ENCODE measurements around the gene DTHD1.

The DTHD1 gene

GRCh38 chr4:36269533-36270173, 11.8 kb upstream of the DTHD1 start:
- no peak for DNase-seq (ENCODE audit: low spot score)

DNA sequence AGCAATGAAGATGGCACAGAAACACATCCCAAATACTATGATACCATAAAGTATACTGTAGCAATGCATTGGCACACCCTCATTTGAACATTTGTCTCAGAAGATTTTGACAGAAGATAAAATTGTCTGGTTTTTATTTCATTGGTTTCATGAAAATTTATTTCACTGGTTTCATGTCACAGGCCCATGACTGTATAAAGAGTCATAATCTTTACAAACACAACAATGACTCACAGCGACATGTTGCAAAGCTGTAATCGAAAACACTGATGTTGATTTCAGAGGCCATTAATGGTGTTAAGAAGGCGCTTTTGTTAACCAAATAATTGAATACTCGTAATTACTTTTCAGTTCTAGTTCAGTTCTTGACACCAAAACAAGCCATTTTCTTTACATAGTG, 8.1 kb upstream of the DTHD1 start:
- DNase-seq (ENCODE audit: low spot score), result no peak

- DNase-seq (ENCODE audit: low spot score), result no peak
These were observed 7.3 kb upstream of the DTHD1 start for GRCh38 chr4:36274158-36274557.

- DNase-seq (ENCODE audit: low spot score), result no peak
These were observed 3.9 kb upstream of the DTHD1 start for GRCh38 chr4:36277533-36277932.

GRCh38 chr4:36278789-36279188, 2.6 kb upstream of the DTHD1 start:
- no peak for DNase-seq (ENCODE audit: low spot score)

DNA sequence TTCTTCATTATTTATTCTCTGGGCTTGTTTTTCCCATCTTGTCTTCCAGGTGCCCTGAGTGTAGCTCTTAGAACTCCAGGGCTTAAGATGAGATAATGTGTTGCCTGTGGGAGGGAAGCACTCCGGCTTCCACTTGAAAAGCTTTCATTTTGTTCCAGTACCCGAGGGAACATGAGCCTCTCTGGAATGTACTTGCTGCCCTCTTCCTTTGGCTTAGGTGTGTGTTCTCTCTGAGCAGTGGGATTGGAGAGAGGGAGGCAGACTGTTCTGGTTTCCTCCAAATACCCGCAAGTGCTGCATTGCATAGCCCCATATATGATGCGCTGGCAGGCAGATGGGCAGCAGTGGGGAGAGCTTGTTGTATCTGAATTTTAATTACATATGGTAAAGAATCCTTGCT, 861 bp upstream of the DTHD1 start:
- DNase-seq (ENCODE audit: low spot score), result peak; percentile 66

- DNase-seq (ENCODE audit: low spot score), result no peak
These were observed 1.2 kb downstream of the DTHD1 start for GRCh38 chr4:36282503-36283030.

DNA sequence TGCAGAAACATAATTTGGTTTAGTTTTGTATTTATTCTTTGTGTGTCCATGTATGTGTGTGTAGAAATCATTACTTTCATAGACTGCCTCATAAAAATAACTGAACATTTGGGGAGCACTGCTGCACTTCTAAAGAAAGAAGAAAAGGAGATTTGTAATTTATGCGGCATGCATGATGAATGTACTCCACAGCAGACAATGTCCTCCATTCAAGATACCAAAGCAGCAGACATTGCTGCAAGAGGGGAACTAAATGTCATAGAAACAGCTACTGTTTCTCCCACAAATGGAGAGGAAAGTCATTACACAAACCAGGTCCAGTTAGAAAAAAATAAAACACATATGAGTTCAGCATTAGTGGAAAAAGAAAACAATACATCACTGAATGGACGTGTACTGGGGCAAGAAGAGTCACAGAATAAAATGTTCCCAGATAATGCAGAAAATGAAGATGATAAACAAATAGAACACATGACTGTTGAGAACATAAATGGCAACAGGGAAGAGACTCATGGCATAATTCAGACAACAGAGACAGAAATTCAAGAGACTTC, 2.6 kb downstream of the DTHD1 start:
- peak; percentile 85 for DNase-seq (ENCODE audit: low spot score)

GRCh38 chr4:36285784-36286480, 4.5 kb downstream of the DTHD1 start:
- DNase-seq (ENCODE audit: low spot score), result no peak

DNA sequence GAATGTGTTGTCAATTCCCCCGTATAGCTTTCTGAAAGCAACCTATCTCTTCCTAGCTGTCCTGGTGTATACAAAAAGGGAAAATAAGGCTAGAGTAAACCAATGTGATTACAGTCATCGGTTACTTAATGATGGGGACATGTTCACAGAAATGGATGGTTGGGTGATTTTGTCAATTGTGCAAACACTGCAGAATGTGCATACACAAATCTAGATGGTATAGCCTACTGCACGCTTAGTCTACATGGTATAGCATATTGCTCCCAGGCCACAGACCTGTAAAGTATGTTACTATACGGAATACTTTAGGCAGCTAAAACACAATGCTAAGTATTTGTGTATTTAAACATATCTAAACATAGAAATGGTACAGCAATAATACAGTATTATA, 5.1 kb downstream of the DTHD1 start:
- DNase-seq (ENCODE audit: low spot score), result no peak

GRCh38 chr4:36288731-36289426, 7.5 kb downstream of the DTHD1 start:
- DNase-seq (ENCODE audit: low spot score), result no peak

- no peak for DNase-seq (ENCODE audit: low spot score)
These were observed 9.2 kb downstream of the DTHD1 start for GRCh38 chr4:36290641-36291040.

- peak; percentile 67 for DNase-seq (ENCODE audit: low spot score)
These were observed 11.3 kb downstream of the DTHD1 start for GRCh38 chr4:36292556-36293188.

- no peak for DNase-seq (ENCODE audit: low spot score)
These were observed 19.7 kb downstream of the DTHD1 start for GRCh38 chr4:36301127-36301526.

DNA sequence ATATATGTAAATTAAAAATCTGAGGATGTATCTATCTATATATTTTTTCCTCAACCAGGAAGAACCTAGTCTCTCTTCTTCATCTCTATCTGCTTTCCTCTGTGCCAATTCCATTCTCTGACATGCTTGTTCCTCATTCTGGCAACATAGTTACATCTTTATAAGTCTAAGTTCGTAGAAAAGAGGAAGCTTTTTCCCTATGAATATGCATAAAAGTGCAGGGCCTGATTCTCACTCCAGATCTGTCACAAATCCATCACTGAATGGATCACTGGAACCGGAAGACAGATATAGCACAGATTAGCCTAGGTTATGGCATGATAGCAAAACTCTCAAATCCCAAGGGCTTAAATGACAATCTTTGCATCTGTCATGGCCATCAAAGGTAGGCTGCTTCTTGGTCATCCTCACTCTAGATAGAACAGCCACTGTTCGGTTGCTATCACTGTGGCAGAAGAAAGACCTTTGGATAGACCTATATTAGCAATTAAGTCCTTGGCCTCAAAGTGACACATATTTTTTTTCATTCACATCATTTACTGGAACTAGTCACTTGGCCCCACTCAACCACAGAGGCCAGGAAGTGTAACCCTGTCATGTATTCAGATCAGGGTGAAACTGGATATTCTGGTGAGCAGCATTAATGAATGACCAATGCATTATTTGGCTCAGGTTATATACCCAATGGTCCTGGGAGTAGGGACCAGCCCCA, 22.2 kb downstream of the DTHD1 start:
- no peak for DNase-seq (ENCODE audit: low spot score)

DNA sequence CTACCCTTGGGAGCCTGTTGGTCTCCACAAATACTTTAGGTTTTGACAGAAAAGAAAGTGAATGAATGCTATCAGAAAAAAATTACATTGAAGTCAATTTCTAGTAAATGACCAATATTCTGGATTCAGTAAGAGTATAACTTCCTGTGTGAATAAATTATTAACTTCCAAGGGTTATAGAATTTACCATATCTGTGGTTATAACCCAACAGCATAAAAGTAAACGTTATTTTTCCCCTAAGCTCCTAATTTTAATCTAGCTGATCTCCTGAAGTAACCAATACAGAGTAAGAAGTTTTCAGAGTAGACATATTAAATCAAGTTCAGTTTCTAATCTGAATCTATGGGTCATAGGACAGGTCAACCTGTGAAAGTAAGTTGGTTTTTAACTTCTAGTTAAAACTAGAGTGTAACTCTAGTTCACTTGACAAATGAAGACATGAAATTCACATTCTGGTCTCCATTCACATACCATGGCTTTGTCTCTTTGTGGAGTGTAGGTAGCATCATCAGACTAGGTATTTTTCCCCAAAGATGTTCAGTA, 22.8 kb downstream of the DTHD1 start:
- no peak for DNase-seq (ENCODE audit: low spot score)

DNA sequence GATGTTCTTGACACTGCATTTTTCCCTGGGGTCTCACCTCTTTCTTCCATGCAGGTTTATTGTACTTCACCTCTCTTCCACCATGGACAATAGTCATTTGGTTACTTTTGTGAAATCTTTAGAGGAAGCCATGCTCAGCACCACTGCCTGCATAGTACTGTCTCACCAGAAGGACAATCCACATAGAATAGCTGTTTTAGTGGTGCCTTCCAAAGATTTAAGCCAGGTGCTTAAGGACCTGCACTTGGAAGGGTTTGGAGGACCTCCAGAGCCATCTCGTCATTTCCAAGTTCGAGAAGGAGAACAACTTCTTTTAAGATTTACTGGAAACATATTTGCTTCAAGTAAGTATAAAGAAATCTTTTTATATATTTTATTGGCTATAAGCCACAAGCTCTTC, 26.7 kb downstream of the DTHD1 start:
- DNase-seq (ENCODE audit: low spot score), result no peak

- DNase-seq (ENCODE audit: low spot score), result no peak
These were observed 28.8 kb downstream of the DTHD1 start for GRCh38 chr4:36310216-36310615.

DNA sequence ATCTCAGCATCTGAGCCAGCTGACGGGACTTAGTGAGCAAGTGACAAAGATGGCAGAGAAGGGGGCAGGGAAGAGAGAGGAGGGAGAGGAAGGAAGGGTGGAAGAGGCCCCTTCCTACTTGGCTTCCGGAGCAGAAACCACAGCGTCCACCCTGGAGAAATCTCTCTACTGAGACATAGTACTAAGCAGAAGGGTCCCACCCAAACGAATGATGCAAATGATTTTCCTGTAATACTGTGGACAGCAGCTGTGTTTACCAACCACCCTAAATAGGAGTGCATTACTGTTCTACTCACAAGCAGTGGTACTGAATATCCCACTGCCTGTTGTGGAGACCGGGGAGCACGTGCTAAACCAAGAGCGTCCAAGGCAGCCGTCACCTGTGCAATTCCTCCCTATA, 29.4 kb downstream of the DTHD1 start:
- peak; percentile 50 for DNase-seq (ENCODE audit: low spot score)

DNA sequence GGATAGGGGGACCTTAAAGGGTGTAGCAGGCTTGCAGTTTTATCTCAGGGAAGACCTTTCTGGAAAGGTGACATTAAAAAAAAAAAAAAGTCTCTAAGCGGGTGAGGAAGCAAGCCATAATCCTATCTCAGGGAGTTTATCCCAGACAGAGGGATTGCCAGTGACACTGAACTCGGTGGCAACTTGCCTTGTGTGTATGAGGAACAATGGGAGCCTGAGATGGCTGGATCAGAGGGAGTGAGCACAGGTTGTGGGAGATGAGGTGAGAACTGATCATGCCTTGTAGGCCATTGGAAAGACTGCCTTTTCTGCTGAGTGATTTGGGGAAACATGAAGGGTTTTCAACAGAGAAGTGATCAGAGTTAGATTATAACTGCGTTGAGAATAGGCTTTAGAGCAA, 31.1 kb downstream of the DTHD1 start:
- no peak for DNase-seq (ENCODE audit: low spot score)

DNA sequence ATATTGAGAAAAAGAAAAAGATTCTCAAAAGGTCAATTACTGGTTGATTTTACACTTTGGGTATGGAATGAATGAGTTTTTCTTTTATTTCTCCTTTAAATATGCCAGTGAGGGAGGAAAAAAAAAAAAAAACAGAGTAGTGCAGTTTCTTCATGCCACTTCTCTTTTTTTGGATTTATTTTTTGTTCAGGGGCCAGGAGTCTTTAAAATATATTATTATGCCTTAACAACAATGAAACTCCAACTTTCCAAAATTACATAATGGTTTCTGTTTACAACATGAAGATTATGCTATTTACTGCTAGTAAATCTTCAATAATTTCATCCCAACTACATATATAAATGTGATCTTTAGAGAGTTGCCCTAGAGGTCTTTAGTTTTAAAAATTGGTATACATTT, 31.9 kb downstream of the DTHD1 start:
- no peak for DNase-seq (ENCODE audit: low spot score)

Measured in Ammon's horn (tissue), 1 donor.